GM12878 (cell line): ENCODE measurements around the gene MMP7. TPM values are rescaled to one million over a fixed set of nuclear protein-coding genes. Genes with fewer than 3 reads are reported as not detected.
A peak's percentile ranks its signal among the peaks of the same experiment; 100 is the strongest.

ENCODE experiments used
- BRCA1 ChIP-seq: IDR thresholded peaks from 2 replicates; pipeline ENCODE4 v1.6.1; 2011; ENCODE audit warnings: low read depth, low read length, improper control_type of control experiment
- E4F1 ChIP-seq: fragments of 450-650 bp; IDR thresholded peaks from 2 replicates; pipeline ENCODE4 v1.6.1; 2018; ENCODE audit warnings: borderline replicate concordance, mild to moderate bottlenecking; ENCODE audit not compliant: partially characterized antibody
- EP300 ChIP-seq, 2 experiments: fragments of 150-350 bp in 1 of 2; IDR thresholded peaks; 2 replicates each; pipeline ENCODE4 v1.6.1; 2011 to 2012; ENCODE audit warnings: low read depth in 2 of 2, low read length in 2 of 2, borderline replicate concordance in 1 of 2, improper control_type of control experiment in 1 of 2, inconsistent platforms in 1 of 2; ENCODE audit not compliant: control insufficient read depth in 1 of 2
- GATAD2B ChIP-seq: fragments of 450-650 bp; conservative IDR thresholded peaks from 2 replicates; pipeline ENCODE4 v1.6.1; 2017; ENCODE audit warnings: low read depth, mild to moderate bottlenecking, moderate library complexity
- KAT2A ChIP-seq: conservative IDR thresholded peaks from 2 replicates; pipeline ENCODE4 v1.6.1; 2011; ENCODE audit warnings: low read depth, low read length; ENCODE audit not compliant: control insufficient read depth
- KLF5 ChIP-seq: fragments of 450-650 bp; IDR thresholded peaks from 2 replicates; pipeline ENCODE4 v1.6.1; 2014; ENCODE audit warnings: mild to moderate bottlenecking; ENCODE audit not compliant: partially characterized antibody
- MLLT1 ChIP-seq: fragments of 450-650 bp; IDR thresholded peaks from 2 replicates; pipeline ENCODE4 v1.6.1; 2016; ENCODE audit warnings: mild to moderate bottlenecking
- PAX8 ChIP-seq: fragments of 450-650 bp; IDR thresholded peaks from 2 replicates; pipeline ENCODE4 v1.6.1; 2017; ENCODE audit warnings: mild to moderate bottlenecking, moderate library complexity
- POLR2A ChIP-seq: IDR thresholded peaks from 2 replicates; pipeline ENCODE4 v1.6.1; 2011; ENCODE audit warnings: low read depth, mild to moderate bottlenecking, low read length
- RELA ChIP-seq: fragments of 450-650 bp; IDR thresholded peaks from 2 replicates; pipeline ENCODE4 v1.8.0; 2014; ENCODE audit warnings: borderline replicate concordance; ENCODE audit not compliant: partially characterized antibody
- SMAD5 ChIP-seq: IDR thresholded peaks from 2 replicates; pipeline ENCODE4 v1.6.1; 2016; ENCODE audit warnings: antibody characterized with exemption, low read depth
- SMC3 ChIP-seq: IDR thresholded peaks from 2 replicates; pipeline ENCODE4 v1.6.1; 2011; ENCODE audit warnings: low read length, improper control_type of control experiment, borderline replicate concordance
- SREBF1 ChIP-seq: IDR thresholded peaks from 2 replicates; pipeline ENCODE4 v1.6.1; 2012; ENCODE audit warnings: mild to moderate bottlenecking, low read length
- YBX1 ChIP-seq: fragments of 450-650 bp; IDR thresholded peaks from 2 replicates; pipeline ENCODE4 v1.6.1; 2016; ENCODE audit warnings: antibody characterized with exemption
- ZNF217 ChIP-seq: fragments of 450-650 bp; IDR thresholded peaks from 2 replicates; pipeline ENCODE4 v1.6.1; 2017; ENCODE audit warnings: antibody characterized with exemption, mild to moderate bottlenecking
- ZNF384 ChIP-seq: IDR thresholded peaks from 2 replicates; pipeline ENCODE4 v1.6.1; 2012; ENCODE audit warnings: low read depth, mild to moderate bottlenecking, low read length, improper control_type of control experiment, borderline replicate concordance
- polyA plus RNA-seq, 11 experiments: library from polyadenylated mRNA; depleted of rRNA in 4 of 11; unstranded in 6 of 11; stranded (reverse) in 5 of 11; fragments of >200 nt; fragmentation: Nextera tagmentation in 4 of 11; fragmentation: Illumina TruSeq in 1 of 11; extraction: Ambion mirVana in 4 of 11; extraction: Trizol in 1 of 11; gene quantifications; 1 replicate in 1 of 11; 2 replicates in 10 of 11; pipeline versions ENCODE4 v1.2.1 to v1.2.3, GENCODE V29; 2011 to 2016; ENCODE audit warnings: inconsistent platforms in 2 of 11, missing spikeins in 2 of 11, low read depth in 1 of 11
- total RNA-seq, 4 experiments: library from RNA; depleted of rRNA in 3 of 4; stranded (reverse); fragments of >200 nt in 3 of 4; fragmentation: Illumina TruSeq in 1 of 4; extraction: Trizol in 1 of 4; gene quantifications; 2 replicates each; pipeline versions ENCODE4 v1.2.1 to v1.2.3, GENCODE V29; 2013 to 2021
- TF ChIP-seq, protein P1 (sequence below): IDR thresholded peaks from 2 replicates; pipeline ENCODE4 v1.6.1; 2011; ENCODE audit warnings: low read depth, mild to moderate bottlenecking, low read length, moderate library complexity, borderline replicate concordance; ENCODE audit errors: extremely low read depth
- TF ChIP-seq, protein P2 (sequence below): fragments of 450-650 bp; IDR thresholded peaks from 2 replicates; pipeline ENCODE4 v1.6.1; 2017; ENCODE audit warnings: mild to moderate bottlenecking, moderate library complexity

The MMP7 gene
- total and polyA plus RNA-seq, 10 of the 15 experiments (the other 5 are each of a cell fraction or from before 2014, with no cell fraction given): 0.63 to 18.0 (median 1.1) TPM

GRCh38 chr11:102560555-102561011 lies 30.0 kb upstream of the MMP7 start (continued):
- no peak; the same call in 1 of the 2 replicates for TF ChIP-seq ZNF217
- no peak for TF ChIP-seq RELA
- TF ChIP-seq, protein P1, sequence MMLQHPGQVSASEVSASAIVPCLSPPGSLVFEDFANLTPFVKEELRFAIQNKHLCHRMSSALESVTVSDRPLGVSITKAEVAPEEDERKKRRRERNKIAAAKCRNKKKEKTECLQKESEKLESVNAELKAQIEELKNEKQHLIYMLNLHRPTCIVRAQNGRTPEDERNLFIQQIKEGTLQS: no peak
- no peak for TF ChIP-seq POLR2A
- TF ChIP-seq, protein P2, sequence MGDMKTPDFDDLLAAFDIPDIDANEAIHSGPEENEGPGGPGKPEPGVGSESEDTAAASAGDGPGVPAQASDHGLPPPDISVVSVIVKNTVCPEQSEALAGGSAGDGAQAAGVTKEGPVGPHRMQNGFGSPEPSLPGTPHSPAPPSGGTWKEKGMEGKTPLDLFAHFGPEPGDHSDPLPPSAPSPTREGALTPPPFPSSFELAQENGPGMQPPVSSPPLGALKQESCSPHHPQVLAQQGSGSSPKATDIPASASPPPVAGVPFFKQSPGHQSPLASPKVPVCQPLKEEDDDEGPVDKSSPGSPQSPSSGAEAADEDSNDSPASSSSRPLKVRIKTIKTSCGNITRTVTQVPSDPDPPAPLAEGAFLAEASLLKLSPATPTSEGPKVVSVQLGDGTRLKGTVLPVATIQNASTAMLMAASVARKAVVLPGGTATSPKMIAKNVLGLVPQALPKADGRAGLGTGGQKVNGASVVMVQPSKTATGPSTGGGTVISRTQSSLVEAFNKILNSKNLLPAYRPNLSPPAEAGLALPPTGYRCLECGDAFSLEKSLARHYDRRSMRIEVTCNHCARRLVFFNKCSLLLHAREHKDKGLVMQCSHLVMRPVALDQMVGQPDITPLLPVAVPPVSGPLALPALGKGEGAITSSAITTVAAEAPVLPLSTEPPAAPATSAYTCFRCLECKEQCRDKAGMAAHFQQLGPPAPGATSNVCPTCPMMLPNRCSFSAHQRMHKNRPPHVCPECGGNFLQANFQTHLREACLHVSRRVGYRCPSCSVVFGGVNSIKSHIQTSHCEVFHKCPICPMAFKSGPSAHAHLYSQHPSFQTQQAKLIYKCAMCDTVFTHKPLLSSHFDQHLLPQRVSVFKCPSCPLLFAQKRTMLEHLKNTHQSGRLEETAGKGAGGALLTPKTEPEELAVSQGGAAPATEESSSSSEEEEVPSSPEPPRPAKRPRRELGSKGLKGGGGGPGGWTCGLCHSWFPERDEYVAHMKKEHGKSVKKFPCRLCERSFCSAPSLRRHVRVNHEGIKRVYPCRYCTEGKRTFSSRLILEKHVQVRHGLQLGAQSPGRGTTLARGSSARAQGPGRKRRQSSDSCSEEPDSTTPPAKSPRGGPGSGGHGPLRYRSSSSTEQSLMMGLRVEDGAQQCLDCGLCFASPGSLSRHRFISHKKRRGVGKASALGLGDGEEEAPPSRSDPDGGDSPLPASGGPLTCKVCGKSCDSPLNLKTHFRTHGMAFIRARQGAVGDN: peak; percentile 59
- TF ChIP-seq EP300 (IDR thresholded peaks at IDR 0.05; ENCODE audit: borderline replicate concordance in 1 of 2, control insufficient read depth in 1 of 2, low read depth in 2 of 2, low read length in 2 of 2): peak; percentile 88 to 97
- no peak for TF ChIP-seq PAX8
- no peak for TF ChIP-seq E4F1
- TF ChIP-seq GATAD2B: no peak
- peak; percentile 22; the same call in 1 of the 2 replicates for TF ChIP-seq SMC3
- TF ChIP-seq YBX1: no peak
- TF ChIP-seq SREBF1: no peak
- TF ChIP-seq ZNF384: no peak
- TF ChIP-seq BRCA1: no peak
- peak; percentile 92 for TF ChIP-seq MLLT1
- TF ChIP-seq KLF5: no peak
- no peak for TF ChIP-seq KAT2A
- no peak for TF ChIP-seq SMAD5
